OCI-LY1 (cell line): ENCODE measurements around the gene HEYL.

Experiments used
- H2AFZ ChIP-seq: fragments of 200-600 bp; sonication (generic), shearing (Covaris generic); 2 replicates; pipeline ENCODE4 v1.6.0; 2014; ENCODE audit warnings: antibody characterized with exemption, mild to moderate bottlenecking, low read length
- H3F3A ChIP-seq: fragments of 200-600 bp; sonication (generic), shearing (Covaris generic); 2 replicates; pipeline ENCODE4 v1.6.0; 2014; ENCODE audit warnings: mild to moderate bottlenecking, antibody characterized with exemption, low read length, moderate library complexity; ENCODE audit not compliant: insufficient read depth
- H3K27ac ChIP-seq: fragments of 200-600 bp; sonication (generic); 2 replicates; pipeline ENCODE4 v1.5.1; 2014; ENCODE audit warnings: low read length, mixed run types, mild to moderate bottlenecking, low read depth; ENCODE audit not compliant: poor library complexity, severe bottlenecking
- H3K27me3 ChIP-seq: fragments of 200-600 bp; sonication (generic); 2 replicates; pipeline ENCODE4 v1.6.0; 2014; ENCODE audit warnings: antibody characterized with exemption, mild to moderate bottlenecking, low read length, moderate library complexity; ENCODE audit not compliant: insufficient read depth
- H3K36me3 ChIP-seq: fragments of 200-600 bp; sonication (generic); 2 replicates; pipeline ENCODE4 v1.6.1; 2014; ENCODE audit warnings: mild to moderate bottlenecking, antibody characterized with exemption, low read length, moderate library complexity, mixed read lengths; ENCODE audit not compliant: insufficient read depth
- H3K4me1 ChIP-seq: fragments of 200-600 bp; sonication (generic); 2 replicates; pipeline ENCODE4 v1.5.1; 2014; ENCODE audit warnings: mild to moderate bottlenecking, low read length, moderate library complexity; ENCODE audit not compliant: insufficient read depth, severe bottlenecking
- H3K4me2 ChIP-seq: fragments of 200-600 bp; sonication (generic), shearing (Covaris generic); 2 replicates; pipeline ENCODE4 v1.6.1; 2014; ENCODE audit warnings: low read length
- H3K4me3 ChIP-seq: fragments of 200-600 bp; sonication (generic); 2 replicates; pipeline ENCODE4 v1.5.1; 2014; ENCODE audit warnings: low read length, low read depth, mild to moderate bottlenecking, mixed read lengths; ENCODE audit not compliant: poor library complexity, severe bottlenecking
- H3K79me2 ChIP-seq: fragments of 200-600 bp; shearing (Covaris generic); 2 replicates; pipeline ENCODE4 v1.6.1; 2016; ENCODE audit warnings: mixed run types, low read length, mixed read lengths; ENCODE audit not compliant: insufficient read depth
- H3K9ac ChIP-seq: fragments of 200-600 bp; sonication (generic), shearing (Covaris generic); 2 replicates; pipeline ENCODE4 v1.6.1; 2014; ENCODE audit warnings: mild to moderate bottlenecking, low read length, mixed read lengths
- H3K9me2 ChIP-seq: fragments of 200-600 bp; sonication (generic), shearing (Covaris generic); 2 replicates; pipeline ENCODE4 v1.6.1; 2014; ENCODE audit warnings: low read depth, mild to moderate bottlenecking, low read length, mixed read lengths
- H3K9me3 ChIP-seq: fragments of 200-600 bp; shearing (Covaris generic); 2 replicates; pipeline ENCODE4 v1.6.1; 2014; ENCODE audit warnings: low read length, mixed read lengths
- H4K20me1 ChIP-seq: fragments of 200-600 bp; sonication (generic), shearing (Covaris generic); 2 replicates; pipeline ENCODE4 v1.6.0; 2016; ENCODE audit warnings: mild to moderate bottlenecking, low read length; ENCODE audit not compliant: insufficient read depth
- EZH2 ChIP-seq: fragments of 200-600 bp; sonication (generic), shearing (Covaris generic); IDR thresholded peaks from 2 replicates; pipeline ENCODE4 v1.8.0; 2017; ENCODE audit warnings: borderline replicate concordance, mixed run types, mild to moderate bottlenecking, antibody characterized with exemption, low read length, moderate library complexity, mixed read lengths
- TF ChIP-seq, protein P1 (sequence below): fragments of 200-600 bp; sonication (generic), shearing (Covaris generic); IDR thresholded peaks from 2 replicates; pipeline ENCODE4 v1.5.1; 2017; ENCODE audit warnings: mild to moderate bottlenecking, antibody characterized with exemption, low read length, moderate library complexity, mixed read lengths

The HEYL gene

DNA sequence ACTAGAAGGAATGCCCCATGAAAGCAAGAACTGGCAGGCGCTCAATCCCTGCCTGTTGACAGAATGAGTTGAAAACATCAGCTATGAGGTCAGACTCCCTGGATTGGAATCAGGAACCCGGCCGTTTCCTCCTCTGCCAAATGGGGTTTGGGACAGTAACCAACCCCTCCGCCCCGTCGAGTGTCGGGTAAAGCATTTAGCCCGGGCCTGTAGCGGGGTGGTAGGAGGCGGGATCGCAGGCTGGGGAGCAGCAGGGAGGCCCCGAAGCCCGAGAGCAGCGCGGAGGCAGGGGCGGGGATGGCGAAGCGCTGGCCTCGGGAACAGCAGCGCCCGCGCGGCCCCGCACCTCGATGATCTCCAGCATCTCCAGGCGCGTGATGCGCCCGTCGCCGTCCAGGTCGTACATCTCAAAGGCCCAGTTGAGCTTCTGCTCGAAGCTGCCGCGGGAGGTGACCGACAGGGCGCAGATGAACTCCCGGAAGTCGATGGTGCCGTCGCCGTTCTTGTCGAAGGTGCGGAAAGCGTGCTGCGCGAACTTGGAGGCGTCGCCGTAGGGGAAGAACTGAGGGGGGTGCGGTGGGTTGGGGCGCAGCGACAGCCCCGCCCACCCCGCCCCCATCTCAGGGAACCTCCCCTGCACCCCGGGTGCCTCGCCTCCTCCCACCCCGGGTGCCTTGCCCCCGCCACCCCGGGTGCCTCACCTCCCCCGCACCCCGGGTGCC is 44.3 kb upstream of the HEYL start:
- no peaks in the 10 kb centered on the region for H3F3A ChIP-seq
- no peak overlapping the region for H3K9ac ChIP-seq
- no peaks in the 10 kb centered on the region for H3K79me2 ChIP-seq
- no peaks in the 10 kb centered on the region for H4K20me1 ChIP-seq
- H3K4me3 ChIP-seq, result no peak overlapping the region
- no peak overlapping the region for H3K27ac ChIP-seq
- no peaks in the 10 kb centered on the region for H3K9me2 ChIP-seq
- no peaks in the 10 kb centered on the region for H3K9me3 ChIP-seq
- H3K36me3 ChIP-seq, result no peaks in the 10 kb centered on the region
- H3K4me2 ChIP-seq, result no peak overlapping the region
- no peak overlapping the region for H2AFZ ChIP-seq
- TF ChIP-seq, protein P1, sequence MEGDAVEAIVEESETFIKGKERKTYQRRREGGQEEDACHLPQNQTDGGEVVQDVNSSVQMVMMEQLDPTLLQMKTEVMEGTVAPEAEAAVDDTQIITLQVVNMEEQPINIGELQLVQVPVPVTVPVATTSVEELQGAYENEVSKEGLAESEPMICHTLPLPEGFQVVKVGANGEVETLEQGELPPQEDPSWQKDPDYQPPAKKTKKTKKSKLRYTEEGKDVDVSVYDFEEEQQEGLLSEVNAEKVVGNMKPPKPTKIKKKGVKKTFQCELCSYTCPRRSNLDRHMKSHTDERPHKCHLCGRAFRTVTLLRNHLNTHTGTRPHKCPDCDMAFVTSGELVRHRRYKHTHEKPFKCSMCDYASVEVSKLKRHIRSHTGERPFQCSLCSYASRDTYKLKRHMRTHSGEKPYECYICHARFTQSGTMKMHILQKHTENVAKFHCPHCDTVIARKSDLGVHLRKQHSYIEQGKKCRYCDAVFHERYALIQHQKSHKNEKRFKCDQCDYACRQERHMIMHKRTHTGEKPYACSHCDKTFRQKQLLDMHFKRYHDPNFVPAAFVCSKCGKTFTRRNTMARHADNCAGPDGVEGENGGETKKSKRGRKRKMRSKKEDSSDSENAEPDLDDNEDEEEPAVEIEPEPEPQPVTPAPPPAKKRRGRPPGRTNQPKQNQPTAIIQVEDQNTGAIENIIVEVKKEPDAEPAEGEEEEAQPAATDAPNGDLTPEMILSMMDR, result no peak
- TF ChIP-seq EZH2, result no peak
- H3K27me3 ChIP-seq, result no peaks in the 10 kb centered on the region
- no peaks in the 10 kb centered on the region for H3K4me1 ChIP-seq

DNA sequence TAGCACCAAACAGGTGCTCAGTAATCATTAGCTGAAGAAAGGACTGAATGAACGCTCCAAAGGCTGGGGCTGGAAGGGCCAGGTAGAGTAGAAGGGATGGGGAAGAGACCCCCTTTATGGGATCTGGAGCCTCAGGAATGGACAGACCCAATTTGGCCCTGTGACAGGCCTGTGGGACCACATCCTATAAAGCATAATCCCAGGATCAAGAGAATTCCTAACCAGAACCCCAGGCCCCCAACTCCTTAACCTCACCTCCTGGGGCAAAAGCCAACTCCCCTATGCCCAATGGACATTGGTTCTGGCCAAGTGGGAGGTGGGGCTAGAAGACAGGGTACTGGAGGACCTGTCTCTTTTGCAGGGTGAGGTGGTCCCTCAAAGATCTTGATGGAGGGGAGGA is 42.6 kb upstream of the HEYL start:
- H4K20me1 ChIP-seq, result no peaks in the 10 kb centered on the region
- no peak overlapping the region for H3K9ac ChIP-seq
- TF ChIP-seq EZH2, result no peak
- TF ChIP-seq, protein P1, result no peak
- no peaks in the 10 kb centered on the region for H3K36me3 ChIP-seq
- no peaks in the 10 kb centered on the region for H3K4me1 ChIP-seq
- no peaks in the 10 kb centered on the region for H3K79me2 ChIP-seq
- no peaks in the 10 kb centered on the region for H3K9me3 ChIP-seq
- H3K4me3 ChIP-seq, result no peak overlapping the region
- no peaks in the 10 kb centered on the region for H3K27me3 ChIP-seq
- H3K4me2 ChIP-seq, result no peak overlapping the region
- H2AFZ ChIP-seq, result no peak overlapping the region
- no peaks in the 10 kb centered on the region for H3F3A ChIP-seq
- H3K9me2 ChIP-seq, result no peaks in the 10 kb centered on the region
- no peak overlapping the region for H3K27ac ChIP-seq

DNA sequence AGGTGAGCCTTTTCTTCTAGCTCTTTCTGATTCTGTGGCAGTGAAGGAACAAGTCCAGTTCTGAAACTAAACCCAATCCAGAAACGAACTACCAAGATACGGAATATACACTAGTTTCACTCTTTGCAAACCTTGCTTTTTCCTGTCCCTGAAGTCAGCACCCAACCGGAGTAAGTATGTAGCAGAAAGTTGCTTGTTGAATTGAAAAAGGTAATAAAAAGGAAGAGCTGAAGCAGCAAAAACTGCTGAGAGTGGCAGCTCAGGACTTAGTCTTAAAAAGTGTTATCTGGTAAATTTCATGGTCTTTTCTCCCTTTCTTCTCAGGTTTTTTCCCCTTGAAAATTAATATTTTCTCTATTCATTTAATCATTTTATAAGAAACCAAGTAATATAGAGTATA is 41.9 kb upstream of the HEYL start:
- no peak overlapping the region for H3K27ac ChIP-seq
- H3K79me2 ChIP-seq, result no peaks in the 10 kb centered on the region
- H3K27me3 ChIP-seq, result no peaks in the 10 kb centered on the region
- TF ChIP-seq EZH2, result no peak
- TF ChIP-seq, protein P1, result no peak
- H3F3A ChIP-seq, result no peaks in the 10 kb centered on the region
- no peaks in the 10 kb centered on the region for H3K9me2 ChIP-seq
- no peak overlapping the region for H3K4me2 ChIP-seq
- no peaks in the 10 kb centered on the region for H3K36me3 ChIP-seq
- no peaks in the 10 kb centered on the region for H3K9me3 ChIP-seq
- H3K4me3 ChIP-seq, result no peak overlapping the region
- H3K9ac ChIP-seq, result no peak overlapping the region
- H2AFZ ChIP-seq, result no peak overlapping the region
- H4K20me1 ChIP-seq, result no peaks in the 10 kb centered on the region
- no peaks in the 10 kb centered on the region for H3K4me1 ChIP-seq
